Coronary artery (tissue), 2 donors: ENCODE measurements around the gene IQGAP2.

Experiments
- DNase-seq: peaks from one replicate; pipeline ENCODE4 v3.0.0-alpha.2; 2017; ENCODE audit warnings: low spot score
- H3K27ac ChIP-seq, 2 donors: fragments of 200-600 bp; sonication (generic); one replicate each; pipeline ENCODE4 v1.5.1; 2016 to 2019
- H3K4me3 ChIP-seq: fragments of 200-600 bp; sonication (generic); 2 replicates; pipeline ENCODE4 v1.5.1; 2016; ENCODE audit warnings: mild to moderate bottlenecking, moderate library complexity
- CTCF ChIP-seq: fragments of 200-600 bp; sonication (generic); IDR thresholded peaks from one replicate; pipeline ENCODE4 v1.5.1; 2019; ENCODE audit warnings: antibody characterized with exemption

The IQGAP2 gene

GRCh38 chr5:76649140-76649539, 246.1 kb downstream of the IQGAP2 start:
- DNase-seq, result no peak
- H3K4me3 ChIP-seq, result no peak overlapping the region
- no peak for TF ChIP-seq CTCF

GRCh38 chr5:76652809-76653414, 249.8 kb downstream of the IQGAP2 start:
- DNase-seq, result no peak
- TF ChIP-seq CTCF, result no peak
- no peak overlapping the region for H3K4me3 ChIP-seq
- H3K27ac ChIP-seq, result no peak overlapping the region

More at GRCh38 chr5:76649140-76649539, 246.1 kb downstream of the IQGAP2 start:
- H3K27ac ChIP-seq, result no peak overlapping the region

- Histone ChIP-seq H3K4me3 (no peak overlapping the region), H3K27ac (no peak overlapping the region)
- DNase-seq, result no peak
- TF ChIP-seq CTCF, result no peak
These were observed 254.0 kb downstream of the IQGAP2 start for GRCh38 chr5:76657091-76657490.

GRCh38 chr5:76657683-76658311, 254.7 kb downstream of the IQGAP2 start:
- no peak overlapping the region for H3K4me3 ChIP-seq
- TF ChIP-seq CTCF, result no peak
- H3K27ac ChIP-seq, result no peak overlapping the region
- no peak for DNase-seq

- H3K4me3 ChIP-seq, result no peak overlapping the region
- DNase-seq, result no peak
- no peak overlapping the region for H3K27ac ChIP-seq
- TF ChIP-seq CTCF, result no peak
These were observed 257.3 kb downstream of the IQGAP2 start for GRCh38 chr5:76660360-76660759.

GRCh38 chr5:76662521-76662920, 259.4 kb downstream of the IQGAP2 start:
- Histone ChIP-seq H3K27ac (no peak overlapping the region), H3K4me3 (no peak overlapping the region)
- DNase-seq, result no peak
- no peak for TF ChIP-seq CTCF

GRCh38 chr5:76663573-76663972, 260.5 kb downstream of the IQGAP2 start:
- no peak overlapping the region for H3K27ac ChIP-seq
- H3K4me3 ChIP-seq, result no peak overlapping the region
- no peak for TF ChIP-seq CTCF
- DNase-seq, result no peak
